BJ (cell line): ENCODE measurements around the gene OGDHL. TPM values are rescaled to one million over a fixed set of nuclear protein-coding genes. Genes with fewer than 3 reads are reported as not detected.

Experiments used
- CTCF ChIA-PET: fragments of 350-600 bp; formaldehyde crosslinking; extraction: SDS; loops from one replicate; lab custom pipeline; 2021; ENCODE audit warnings: antibody characterized with exemption, inconsistent platforms; lab: Yijun Ruan, JAX
- POLR2A ChIA-PET: fragments of 300-600 bp; sonication (Branson Sonifier 250); formaldehyde crosslinking; extraction: SDS; loops from one replicate; lab custom pipeline; 2021; ENCODE audit warnings: antibody characterized with exemption; lab: Charles Lee
- DNase-seq: peaks from one replicate; pipeline ENCODE4 v3.0.0-alpha.2; 2011; ENCODE audit warnings: low read depth
- H3K27me3 ChIP-seq: 2 replicates; pipeline ENCODE4 v1.6.0; 2011; ENCODE audit warnings: low read length; ENCODE audit not compliant: control insufficient read depth, insufficient read depth
- H3K36me3 ChIP-seq: 2 replicates; pipeline ENCODE4 v1.5.1; 2011; ENCODE audit warnings: low read length; ENCODE audit not compliant: control insufficient read depth, insufficient read depth
- H3K4me3 ChIP-seq: 2 replicates; pipeline ENCODE4 v1.5.1; 2011; ENCODE audit warnings: low read depth, mild to moderate bottlenecking, control low read depth, low read length
- polyA minus RNA-seq: library from RNA; depleted of rRNA, polyadenylated mRNA; stranded (reverse); fragments of >200 nt; gene quantifications from 2 replicates; pipeline ENCODE4 v1.2.3, GENCODE V29; 2011; rRNA and poly(A)+ RNA removed
- polyA plus RNA-seq: library from polyadenylated mRNA; depleted of rRNA; stranded (reverse); fragments of >200 nt; gene quantifications from 2 replicates; pipeline ENCODE4 v1.2.3, GENCODE V29; 2011; rRNA removed
- TF ChIP-seq, protein P1 (sequence below): IDR thresholded peaks from 2 replicates; pipeline ENCODE4 v1.5.1; 2011; ENCODE audit warnings: low read depth, mild to moderate bottlenecking, control low read depth, inconsistent platforms, low read length, moderate library complexity; ENCODE audit not compliant: insufficient read depth

Gene OGDHL
- polyA plus RNA-seq (0.11 and 0.16 TPM in 2 replicates), polyA minus RNA-seq (0.21 and 0.28 TPM in 2 replicates)

DNA sequence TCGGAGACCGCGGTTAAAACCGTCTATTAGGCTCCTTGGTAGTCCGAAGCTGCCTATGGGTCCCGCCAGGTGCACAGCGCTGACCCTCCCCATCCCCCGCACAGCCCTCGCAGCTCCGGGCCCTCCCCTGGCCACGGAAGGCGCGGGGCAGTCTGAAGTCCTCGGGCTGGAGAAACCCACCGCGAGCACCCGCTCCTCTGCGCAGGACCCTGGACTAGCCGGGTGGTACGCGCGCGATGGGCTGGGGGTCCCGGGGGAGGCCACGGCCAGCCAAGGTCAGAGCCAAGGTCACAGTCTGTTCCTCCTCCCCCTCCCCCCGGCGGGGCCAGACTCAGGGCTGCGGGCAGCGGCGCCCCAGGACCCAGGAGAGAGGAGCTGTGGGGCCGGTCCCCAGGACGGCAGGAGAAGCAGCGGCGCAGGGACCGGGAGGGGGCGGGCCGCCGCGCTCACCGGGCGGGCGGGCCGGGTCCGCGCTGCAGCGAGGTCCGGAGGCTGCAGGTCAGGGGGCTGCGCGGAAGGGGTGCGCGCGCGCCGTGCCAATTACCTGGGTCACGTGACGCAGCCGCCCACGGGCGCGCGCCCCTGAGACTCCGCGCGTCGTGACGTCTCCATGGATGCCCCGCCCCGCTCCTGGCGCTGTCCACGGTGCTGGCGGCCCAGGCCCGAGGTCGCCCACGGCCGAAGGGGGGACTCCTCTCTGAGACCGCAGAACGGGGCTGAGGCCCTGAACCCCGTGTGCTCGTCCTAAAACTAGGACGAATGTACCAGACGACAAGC lies at the start of gene OGDHL:
TSS of gene OGDHL (minus strand) at position 535 of the 777 bp plus-strand sequence. CDS start 3,731 bp downstream, outside the sequence.
- Histone ChIP-seq H3K36me3 (no peaks in the 10 kb centered on the region), H3K27me3 (peaks cover 5% of the 10 kb centered on the region), H3K4me3 (peak within 1 kb of the TSS; percentile 44)
- CTCF ChIA-PET: no interaction called here
- POLR2A ChIA-PET: no interaction called here
- TF ChIP-seq, protein P1, sequence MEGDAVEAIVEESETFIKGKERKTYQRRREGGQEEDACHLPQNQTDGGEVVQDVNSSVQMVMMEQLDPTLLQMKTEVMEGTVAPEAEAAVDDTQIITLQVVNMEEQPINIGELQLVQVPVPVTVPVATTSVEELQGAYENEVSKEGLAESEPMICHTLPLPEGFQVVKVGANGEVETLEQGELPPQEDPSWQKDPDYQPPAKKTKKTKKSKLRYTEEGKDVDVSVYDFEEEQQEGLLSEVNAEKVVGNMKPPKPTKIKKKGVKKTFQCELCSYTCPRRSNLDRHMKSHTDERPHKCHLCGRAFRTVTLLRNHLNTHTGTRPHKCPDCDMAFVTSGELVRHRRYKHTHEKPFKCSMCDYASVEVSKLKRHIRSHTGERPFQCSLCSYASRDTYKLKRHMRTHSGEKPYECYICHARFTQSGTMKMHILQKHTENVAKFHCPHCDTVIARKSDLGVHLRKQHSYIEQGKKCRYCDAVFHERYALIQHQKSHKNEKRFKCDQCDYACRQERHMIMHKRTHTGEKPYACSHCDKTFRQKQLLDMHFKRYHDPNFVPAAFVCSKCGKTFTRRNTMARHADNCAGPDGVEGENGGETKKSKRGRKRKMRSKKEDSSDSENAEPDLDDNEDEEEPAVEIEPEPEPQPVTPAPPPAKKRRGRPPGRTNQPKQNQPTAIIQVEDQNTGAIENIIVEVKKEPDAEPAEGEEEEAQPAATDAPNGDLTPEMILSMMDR: peak; percentile 6; the same call in 1 of the 2 replicates
- no peak for DNase-seq

DNA sequence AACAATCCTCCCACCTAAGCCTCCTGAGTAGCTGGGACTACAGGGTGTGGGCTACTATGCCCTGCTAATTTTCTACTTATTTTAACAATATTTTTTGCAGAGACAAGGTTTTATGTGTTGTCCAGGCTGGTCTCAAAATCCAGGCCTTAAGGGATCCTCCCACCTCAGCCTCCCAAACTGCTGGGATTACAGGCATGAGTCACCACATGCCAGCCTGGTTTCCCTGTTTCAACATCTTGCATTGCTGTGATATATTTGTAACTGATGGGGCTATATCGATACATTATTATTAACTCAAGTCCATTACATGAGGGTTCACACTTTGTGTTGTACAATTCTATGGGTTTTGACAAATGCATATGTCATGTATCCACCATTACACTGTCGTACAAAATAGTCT lies 41.9 kb upstream of the OGDHL start:
- H3K4me3 ChIP-seq: no peak overlapping the region
- TF ChIP-seq, protein P1: no peak
- no peaks in the 10 kb centered on the region for H3K36me3 ChIP-seq
- ChIA-PET POLR2A (no interaction called here), CTCF (no interaction called here)
- DNase-seq: no peak
- H3K27me3 ChIP-seq: no peaks in the 10 kb centered on the region

DNA sequence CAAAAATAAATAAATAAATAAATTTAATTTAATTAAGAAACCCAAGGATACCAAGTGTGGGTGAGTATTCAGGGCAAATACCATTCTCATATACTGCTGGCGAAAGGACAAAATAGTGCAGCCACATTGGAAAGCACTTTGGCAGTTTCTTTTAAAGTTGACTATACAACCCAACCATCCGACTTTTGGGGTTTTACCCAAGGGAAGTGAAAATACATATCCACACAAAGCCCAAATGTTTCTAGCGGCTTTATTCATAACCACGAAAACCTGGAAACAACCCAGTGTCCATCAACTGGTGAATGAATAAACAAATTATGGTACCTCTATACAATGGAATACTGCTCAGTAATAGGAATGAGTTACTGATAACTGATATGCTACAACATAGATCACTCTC lies 36.2 kb upstream of the OGDHL start:
- TF ChIP-seq, protein P1: no peak
- Histone ChIP-seq H3K4me3 (no peak overlapping the region), H3K27me3 (no peaks in the 10 kb centered on the region), H3K36me3 (no peaks in the 10 kb centered on the region)
- POLR2A ChIA-PET: no interaction called here
- DNase-seq: no peak
- CTCF ChIA-PET: no interaction called here

DNA sequence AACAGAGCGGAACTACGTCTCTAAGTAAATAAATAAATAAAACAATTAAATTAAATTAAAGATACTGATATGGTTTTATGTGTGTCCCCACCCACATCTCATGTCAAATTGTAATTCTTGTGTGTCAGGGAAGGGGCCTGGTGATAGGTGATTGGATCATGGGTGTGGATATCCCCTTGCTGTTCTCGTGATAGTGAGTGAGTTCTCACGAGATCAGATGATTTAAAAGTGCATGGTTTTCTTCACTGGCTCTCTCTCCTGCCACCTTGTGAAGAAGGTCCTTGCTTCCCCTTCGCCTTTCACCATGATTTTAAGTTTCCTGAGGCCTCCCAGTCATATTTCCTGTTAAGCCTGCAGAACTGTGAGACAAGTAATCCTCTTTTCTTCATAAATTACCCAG lies 29.0 kb upstream of the OGDHL start:
- DNase-seq: no peak
- peaks cover 2% of the 10 kb centered on the region; the same call in 1 of the 2 replicates for H3K27me3 ChIP-seq
- POLR2A ChIA-PET: no interaction called here
- CTCF ChIA-PET: no interaction called here
- no peaks in the 10 kb centered on the region for H3K36me3 ChIP-seq
- TF ChIP-seq, protein P1: no peak
- no peak overlapping the region for H3K4me3 ChIP-seq

DNA sequence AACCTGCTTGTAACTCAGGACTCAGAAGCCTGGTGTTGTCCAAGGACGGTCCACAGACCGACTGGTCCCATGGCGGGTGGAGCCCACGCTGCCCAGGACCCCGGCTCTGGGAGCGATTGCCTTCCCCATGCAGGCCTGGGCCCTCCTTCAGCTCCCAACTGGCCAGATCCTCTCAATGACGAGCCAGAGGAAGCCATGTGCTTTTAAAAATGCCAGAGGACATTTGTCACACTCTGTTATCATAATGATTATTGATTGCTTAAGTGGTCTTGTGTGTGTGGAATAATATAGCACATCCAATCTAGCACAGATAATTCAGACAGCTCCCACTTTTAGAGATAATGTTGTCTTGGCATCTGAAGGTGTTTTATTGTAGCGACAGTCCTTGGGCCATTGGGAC lies 22.6 kb upstream of the OGDHL start:
- H3K27me3 ChIP-seq: peaks cover 2% of the 10 kb centered on the region; the same call in 1 of the 2 replicates
- H3K4me3 ChIP-seq: no peak overlapping the region
- DNase-seq: no peak
- ChIA-PET POLR2A (no interaction called here), CTCF (no interaction called here)
- TF ChIP-seq, protein P1: no peak
- H3K36me3 ChIP-seq: no peaks in the 10 kb centered on the region
